ENCODE data around the gene IRAK2.

DNA sequence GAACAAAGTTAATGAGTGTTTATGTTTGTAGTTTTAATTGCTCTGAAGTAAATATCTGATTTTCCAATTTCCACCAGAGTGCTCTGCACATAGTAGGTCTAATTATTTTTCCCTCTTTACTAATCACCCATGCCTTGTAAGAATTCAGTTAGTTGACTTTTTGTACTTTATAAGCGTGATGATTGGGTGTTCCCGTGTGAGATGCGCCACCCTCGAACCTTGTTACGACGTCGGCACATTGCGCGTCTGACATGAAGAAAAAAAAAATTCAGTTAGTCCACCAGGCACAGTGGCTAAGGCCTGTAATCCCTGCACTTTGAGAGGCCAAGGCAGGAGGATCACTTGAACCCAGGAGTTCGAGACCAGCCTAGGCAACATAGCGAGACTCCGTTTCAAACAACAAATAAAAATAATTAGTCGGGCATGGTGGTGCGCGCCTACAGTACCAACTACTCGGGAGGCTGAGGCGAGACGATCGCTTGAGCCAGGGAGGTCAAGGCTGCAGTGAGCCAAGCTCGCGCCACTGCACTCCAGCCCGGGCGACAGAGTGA lies 23.6 kb upstream of the IRAK2 start:
- TF ChIP-seq CHD2 (IDR thresholded peaks at IDR 0.05; ENCODE audit: low read length) (no peak), NRF1 (IDR thresholded peaks at IDR 0.05; ENCODE audit: low read depth, low read length) (no peak), POLR2A (IDR thresholded peaks at IDR 0.05; ENCODE audit: control extremely low read depth in 1 of 2, low read depth in 2 of 2, low read length in 2 of 2) (no peak), KDM5A (IDR thresholded peaks at IDR 0.05; ENCODE audit: low read length) (no peak), PHF8 (conservative IDR thresholded peaks at IDR 0.05; ENCODE audit: low read depth, low read length) (no peak), JUND (IDR thresholded peaks at IDR 0.05; ENCODE audit: low read length) (no peak), TAF1 (IDR thresholded peaks at IDR 0.05; ENCODE audit: low read depth, low read length) (no peak), GABPA (IDR thresholded peaks at IDR 0.05; ENCODE audit: borderline replicate concordance, insufficient read depth, low read length) (no peak), EZH2 (IDR thresholded peaks at IDR 0.05; ENCODE audit: low read depth, low read length, severe bottlenecking) (no peak), SP1 (IDR thresholded peaks at IDR 0.05; ENCODE audit: low read depth, low read length) (no peak)
- TF ChIP-seq, protein P1, sequence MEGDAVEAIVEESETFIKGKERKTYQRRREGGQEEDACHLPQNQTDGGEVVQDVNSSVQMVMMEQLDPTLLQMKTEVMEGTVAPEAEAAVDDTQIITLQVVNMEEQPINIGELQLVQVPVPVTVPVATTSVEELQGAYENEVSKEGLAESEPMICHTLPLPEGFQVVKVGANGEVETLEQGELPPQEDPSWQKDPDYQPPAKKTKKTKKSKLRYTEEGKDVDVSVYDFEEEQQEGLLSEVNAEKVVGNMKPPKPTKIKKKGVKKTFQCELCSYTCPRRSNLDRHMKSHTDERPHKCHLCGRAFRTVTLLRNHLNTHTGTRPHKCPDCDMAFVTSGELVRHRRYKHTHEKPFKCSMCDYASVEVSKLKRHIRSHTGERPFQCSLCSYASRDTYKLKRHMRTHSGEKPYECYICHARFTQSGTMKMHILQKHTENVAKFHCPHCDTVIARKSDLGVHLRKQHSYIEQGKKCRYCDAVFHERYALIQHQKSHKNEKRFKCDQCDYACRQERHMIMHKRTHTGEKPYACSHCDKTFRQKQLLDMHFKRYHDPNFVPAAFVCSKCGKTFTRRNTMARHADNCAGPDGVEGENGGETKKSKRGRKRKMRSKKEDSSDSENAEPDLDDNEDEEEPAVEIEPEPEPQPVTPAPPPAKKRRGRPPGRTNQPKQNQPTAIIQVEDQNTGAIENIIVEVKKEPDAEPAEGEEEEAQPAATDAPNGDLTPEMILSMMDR (IDR thresholded peaks at IDR 0.05; ENCODE audit: control extremely low read depth in 1 of 3, insufficient read depth in 1 of 3, low read depth in 1 of 3, low read length in 3 of 3), result no peak

Data from H1 (cell line).